SJCRH30 (cell line): ENCODE measurements around the gene NLRP6. TPM values are rescaled to one million over a fixed set of nuclear protein-coding genes. Genes with fewer than 3 reads are reported as not detected.
"Not testable (repeated sequence)": the region's sequence is repeated elsewhere in the genome, so short reads cannot be mapped to it uniquely, and the experiment has no call there.

Experiments used
- DNase-seq, 2 experiments: peaks; one replicate each; pipeline ENCODE4 v3.0.0-alpha.2; 2015 to 2020
- H3K27ac ChIP-seq: fragments of 250-450 bp; sonication (Bioruptor Pico); 2 replicates; pipeline ENCODE4 v1.5.1; 2020; ENCODE audit warnings: mild to moderate bottlenecking, moderate library complexity
- H3K27me3 ChIP-seq: fragments of 250-450 bp; sonication (Bioruptor Pico); 2 replicates; pipeline ENCODE4 v1.5.1; 2020; ENCODE audit warnings: mild to moderate bottlenecking, moderate library complexity
- H3K36me3 ChIP-seq: fragments of 250-450 bp; sonication (Bioruptor Pico); 2 replicates; pipeline ENCODE4 v1.5.1; 2020; ENCODE audit warnings: mild to moderate bottlenecking, moderate library complexity
- H3K4me1 ChIP-seq: fragments of 250-450 bp; sonication (Bioruptor Pico); 2 replicates; pipeline ENCODE4 v1.5.1; 2020; ENCODE audit warnings: mild to moderate bottlenecking, moderate library complexity
- H3K4me3 ChIP-seq: fragments of 250-450 bp; sonication (Bioruptor Pico); 2 replicates; pipeline ENCODE4 v1.5.1; 2020; ENCODE audit warnings: mild to moderate bottlenecking, moderate library complexity
- H3K9me3 ChIP-seq: fragments of 250-450 bp; sonication (Bioruptor Pico); replicated peaks from 2 replicates; pipeline ENCODE4 v1.5.1; 2020; ENCODE audit warnings: mild to moderate bottlenecking, moderate library complexity
- total RNA-seq: library from RNA; depleted of rRNA; stranded (reverse); fragments of >200 nt; shearing (Covaris generic); gene quantifications from 2 replicates; pipeline ENCODE4 v1.2.3, GENCODE V29; 2014

NLRP6 gene
- total RNA-seq, 1 experiment from 2014 or later: not detected

GRCh38 chr11:250740-251299 is 27.4 kb upstream of the NLRP6 start:
- Histone ChIP-seq H3K9me3 (no peaks in the 10 kb centered on the region), H3K27ac (no peak overlapping the region), H3K4me1 (no peaks in the 10 kb centered on the region), H3K27me3 (no peaks in the 10 kb centered on the region), H3K4me3 (no peak overlapping the region), H3K36me3 (peaks cover 59% of the 10 kb centered on the region)
- peak; percentile 42 to 74 for DNase-seq

GRCh38 chr11:251550-251949 is 26.7 kb upstream of the NLRP6 start:
- Histone ChIP-seq H3K27ac (no peak overlapping the region), H3K36me3 (peaks cover 53% of the 10 kb centered on the region), H3K27me3 (no peaks in the 10 kb centered on the region), H3K4me1 (no peaks in the 10 kb centered on the region), H3K9me3 (no peaks in the 10 kb centered on the region), H3K4me3 (no peak overlapping the region)
- no peak for DNase-seq

- H3K27ac ChIP-seq: no peak overlapping the region
- no peak for DNase-seq
- no peaks in the 10 kb centered on the region for H3K27me3 ChIP-seq
- no peaks in the 10 kb centered on the region for H3K4me1 ChIP-seq
- no peaks in the 10 kb centered on the region for H3K9me3 ChIP-seq
- H3K36me3 ChIP-seq: peaks cover 42% of the 10 kb centered on the region
- no peak overlapping the region for H3K4me3 ChIP-seq
These were observed 25.5 kb upstream of the NLRP6 start for GRCh38 chr11:252666-253065.

GRCh38 chr11:253160-253885 is 24.9 kb upstream of the NLRP6 start:
- H3K36me3 ChIP-seq: peaks cover 36% of the 10 kb centered on the region
- DNase-seq: peak; percentile 22 to 34
- H3K4me1 ChIP-seq: no peaks in the 10 kb centered on the region
- no peak overlapping the region for H3K27ac ChIP-seq
- H3K4me3 ChIP-seq: no peak overlapping the region
- no peaks in the 10 kb centered on the region for H3K9me3 ChIP-seq
- no peaks in the 10 kb centered on the region for H3K27me3 ChIP-seq

GRCh38 chr11:253886-254270 is 24.3 kb upstream of the NLRP6 start:
- H3K27ac ChIP-seq: no peak overlapping the region
- H3K27me3 ChIP-seq: no peaks in the 10 kb centered on the region
- no peaks in the 10 kb centered on the region for H3K4me1 ChIP-seq
- no peak for DNase-seq
- H3K9me3 ChIP-seq: no peaks in the 10 kb centered on the region
- peaks cover 31% of the 10 kb centered on the region for H3K36me3 ChIP-seq
- no peak overlapping the region for H3K4me3 ChIP-seq

GRCh38 chr11:255176-255575 is 23.0 kb upstream of the NLRP6 start:
- no peak for DNase-seq
- H3K27ac ChIP-seq: no peak overlapping the region
- no peak overlapping the region for H3K4me3 ChIP-seq
- H3K36me3 ChIP-seq: peaks cover 25% of the 10 kb centered on the region
- no peaks in the 10 kb centered on the region for H3K27me3 ChIP-seq
- H3K9me3 ChIP-seq: no peaks in the 10 kb centered on the region
- H3K4me1 ChIP-seq: no peaks in the 10 kb centered on the region

GRCh38 chr11:255816-256215 is 22.4 kb upstream of the NLRP6 start:
- DNase-seq: no peak
- no peaks in the 10 kb centered on the region for H3K4me1 ChIP-seq
- no peaks in the 10 kb centered on the region for H3K27me3 ChIP-seq
- no peak overlapping the region for H3K4me3 ChIP-seq
- no peak overlapping the region for H3K27ac ChIP-seq
- peaks cover 20% of the 10 kb centered on the region; the same call in 1 of the 2 replicates for H3K36me3 ChIP-seq
- H3K9me3 ChIP-seq: no peaks in the 10 kb centered on the region

GRCh38 chr11:256952-257737 is 21.1 kb upstream of the NLRP6 start:
- no peaks in the 10 kb centered on the region for H3K4me1 ChIP-seq
- no peak overlapping the region for H3K4me3 ChIP-seq
- peaks cover 8% of the 10 kb centered on the region; the same call in 1 of the 2 replicates for H3K36me3 ChIP-seq
- no peaks in the 10 kb centered on the region for H3K9me3 ChIP-seq
- no peaks in the 10 kb centered on the region for H3K27me3 ChIP-seq
- no peak overlapping the region for H3K27ac ChIP-seq
- DNase-seq: no peak

GRCh38 chr11:257766-258493 is 20.3 kb upstream of the NLRP6 start:
- no peaks in the 10 kb centered on the region for H3K9me3 ChIP-seq
- H3K4me3 ChIP-seq: no peak overlapping the region
- H3K27me3 ChIP-seq: no peaks in the 10 kb centered on the region
- no peak overlapping the region for H3K27ac ChIP-seq
- no peak for DNase-seq
- H3K36me3 ChIP-seq: peaks cover 2% of the 10 kb centered on the region; the same call in 1 of the 2 replicates
- H3K4me1 ChIP-seq: no peaks in the 10 kb centered on the region

- no peak for DNase-seq
- Histone ChIP-seq H3K36me3 (no peaks in the 10 kb centered on the region), H3K9me3 (no peaks in the 10 kb centered on the region), H3K27ac (no peak overlapping the region), H3K27me3 (no peaks in the 10 kb centered on the region), H3K4me1 (no peaks in the 10 kb centered on the region), H3K4me3 (no peak overlapping the region)
These were observed 18.8 kb upstream of the NLRP6 start for GRCh38 chr11:259413-259812.

- H3K4me1 ChIP-seq: no peaks in the 10 kb centered on the region
- no peak overlapping the region for H3K4me3 ChIP-seq
- H3K9me3 ChIP-seq: peaks cover 2% of the 10 kb centered on the region
- no peak for DNase-seq
- no peaks in the 10 kb centered on the region for H3K27me3 ChIP-seq
- no peak overlapping the region for H3K27ac ChIP-seq
- H3K36me3 ChIP-seq: no peaks in the 10 kb centered on the region
These were observed 16.6 kb upstream of the NLRP6 start for GRCh38 chr11:261624-262023.

- Histone ChIP-seq H3K36me3 (no peaks in the 10 kb centered on the region), H3K27me3 (no peaks in the 10 kb centered on the region)
These were observed 11.3 kb upstream of the NLRP6 start for GRCh38 chr11:266676-267439.

GRCh38 chr11:267491-267994 is 10.7 kb upstream of the NLRP6 start:
- H3K36me3 ChIP-seq: no peaks in the 10 kb centered on the region
- no peak overlapping the region for H3K27ac ChIP-seq
- H3K4me1 ChIP-seq: peaks cover 6% of the 10 kb centered on the region
- H3K4me3 ChIP-seq: no peak overlapping the region
- no peak for DNase-seq
- no peaks in the 10 kb centered on the region for H3K27me3 ChIP-seq
- peaks cover 3% of the 10 kb centered on the region for H3K9me3 ChIP-seq

More at GRCh38 chr11:266676-267439, 11.3 kb upstream of the NLRP6 start:
- Histone ChIP-seq H3K9me3 (peaks cover 3% of the 10 kb centered on the region), H3K4me3 (no peak overlapping the region), H3K4me1 (peaks cover 4% of the 10 kb centered on the region; the same call in 1 of the 2 replicates), H3K27ac (no peak overlapping the region)
- no peak for DNase-seq

GRCh38 chr11:268716-269145 is 9.5 kb upstream of the NLRP6 start:
- peak overlapping the region; percentile 46 for H3K4me3 ChIP-seq
- H3K27ac ChIP-seq, H3K9me3 ChIP-seq, H3K36me3 ChIP-seq, H3K27me3 ChIP-seq: not testable (repeated sequence)
- peak; percentile 70 to 77 for DNase-seq
- H3K4me1 ChIP-seq: peaks cover 12% of the 10 kb centered on the region
